Measurements from ENCODE around the gene ITM2C. TPM values are rescaled to one million over a fixed set of nuclear protein-coding genes. Genes with fewer than 3 reads are reported as not detected.

The ITM2C gene
- total and polyA plus RNA-seq, 2 of the 13 experiments (the other 11 are each of a cell fraction or from before 2014, with no cell fraction given) = 70.5 to 270 TPM

DNA sequence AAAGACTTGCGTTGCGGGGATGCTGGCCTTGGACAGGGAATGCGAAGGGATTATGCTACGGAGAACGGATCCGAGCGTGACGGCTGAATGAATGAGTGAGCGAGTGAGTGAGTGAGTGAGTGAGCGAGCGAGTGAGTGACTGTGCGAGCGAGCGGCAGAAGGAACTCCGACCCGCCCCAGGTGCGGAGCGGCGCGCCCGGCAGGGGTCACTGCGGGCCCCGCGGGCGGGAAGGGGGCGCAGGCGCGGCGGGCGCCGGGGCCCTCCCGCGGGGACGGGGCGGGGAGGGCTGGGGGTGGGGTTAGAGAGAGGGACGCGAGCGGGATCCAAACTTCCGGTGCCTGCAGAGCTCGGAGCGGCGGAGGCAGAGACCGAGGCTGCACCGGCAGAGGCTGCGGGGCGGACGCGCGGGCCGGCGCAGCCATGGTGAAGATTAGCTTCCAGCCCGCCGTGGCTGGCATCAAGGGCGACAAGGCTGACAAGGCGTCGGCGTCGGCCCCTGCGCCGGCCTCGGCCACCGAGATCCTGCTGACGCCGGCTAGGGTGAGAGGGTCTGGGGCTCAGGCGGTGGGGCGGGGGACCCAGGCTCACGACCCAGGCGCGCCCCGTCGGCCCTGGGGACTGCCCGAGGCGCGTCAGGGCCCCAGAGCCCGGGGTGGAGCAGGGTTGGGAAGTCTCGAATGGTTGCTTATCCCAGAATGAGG lies at the start of gene ITM2C (continued):
- no peak for TF ChIP-seq HNF1A (IDR thresholded peaks at IDR 0.05; ENCODE audit: low read depth)
- TF ChIP-seq HNF1A (CRISPR knock-in tag; IDR thresholded peaks at IDR 0.05; ENCODE audit: borderline replicate concordance) = no peak
- peak; percentile 49; the same call in 1 of the 2 replicates for TF ChIP-seq ZBTB20 (CRISPR knock-in tag; IDR thresholded peaks at IDR 0.05; ENCODE audit: borderline replicate concordance, low read depth)
- no peak for TF ChIP-seq CSRNP2 (CRISPR knock-in tag; conservative IDR thresholded peaks at IDR 0.05; ENCODE audit: low read depth)
- peak; percentile 63; the same call in 1 of the 2 replicates for TF ChIP-seq ZNF749 (CRISPR knock-in tag; IDR thresholded peaks at IDR 0.05; ENCODE audit: borderline replicate concordance)
- TF ChIP-seq XRCC5 (optimal IDR thresholded peaks at IDR 0.05; ENCODE audit: low read length) = peak; percentile 47
- no peak for TF ChIP-seq ATF3 (CRISPR knock-in tag; IDR thresholded peaks at IDR 0.05)
- TF ChIP-seq, protein P1, sequence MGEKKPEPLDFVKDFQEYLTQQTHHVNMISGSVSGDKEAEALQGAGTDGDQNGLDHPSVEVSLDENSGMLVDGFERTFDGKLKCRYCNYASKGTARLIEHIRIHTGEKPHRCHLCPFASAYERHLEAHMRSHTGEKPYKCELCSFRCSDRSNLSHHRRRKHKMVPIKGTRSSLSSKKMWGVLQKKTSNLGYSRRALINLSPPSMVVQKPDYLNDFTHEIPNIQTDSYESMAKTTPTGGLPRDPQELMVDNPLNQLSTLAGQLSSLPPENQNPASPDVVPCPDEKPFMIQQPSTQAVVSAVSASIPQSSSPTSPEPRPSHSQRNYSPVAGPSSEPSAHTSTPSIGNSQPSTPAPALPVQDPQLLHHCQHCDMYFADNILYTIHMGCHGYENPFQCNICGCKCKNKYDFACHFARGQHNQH (CRISPR knock-in tag; IDR thresholded peaks at IDR 0.05) = no peak
- no peak for TF ChIP-seq ZNF558 (CRISPR knock-in tag; IDR thresholded peaks at IDR 0.05; ENCODE audit: borderline replicate concordance)
- no peak; the same call in 1 of the 2 replicates for TF ChIP-seq HOXD1 (CRISPR knock-in tag; IDR thresholded peaks at IDR 0.05)
- TF ChIP-seq MIER3 (CRISPR knock-in tag; IDR thresholded peaks at IDR 0.05; ENCODE audit: borderline replicate concordance) = no peak
- TF ChIP-seq GATAD2A (CRISPR knock-in tag; IDR thresholded peaks at IDR 0.05) = peak; percentile 36; the same call in 1 of the 2 replicates
- no peak for TF ChIP-seq TEAD2 (CRISPR knock-in tag; IDR thresholded peaks at IDR 0.05)
- TF ChIP-seq, protein P2, sequence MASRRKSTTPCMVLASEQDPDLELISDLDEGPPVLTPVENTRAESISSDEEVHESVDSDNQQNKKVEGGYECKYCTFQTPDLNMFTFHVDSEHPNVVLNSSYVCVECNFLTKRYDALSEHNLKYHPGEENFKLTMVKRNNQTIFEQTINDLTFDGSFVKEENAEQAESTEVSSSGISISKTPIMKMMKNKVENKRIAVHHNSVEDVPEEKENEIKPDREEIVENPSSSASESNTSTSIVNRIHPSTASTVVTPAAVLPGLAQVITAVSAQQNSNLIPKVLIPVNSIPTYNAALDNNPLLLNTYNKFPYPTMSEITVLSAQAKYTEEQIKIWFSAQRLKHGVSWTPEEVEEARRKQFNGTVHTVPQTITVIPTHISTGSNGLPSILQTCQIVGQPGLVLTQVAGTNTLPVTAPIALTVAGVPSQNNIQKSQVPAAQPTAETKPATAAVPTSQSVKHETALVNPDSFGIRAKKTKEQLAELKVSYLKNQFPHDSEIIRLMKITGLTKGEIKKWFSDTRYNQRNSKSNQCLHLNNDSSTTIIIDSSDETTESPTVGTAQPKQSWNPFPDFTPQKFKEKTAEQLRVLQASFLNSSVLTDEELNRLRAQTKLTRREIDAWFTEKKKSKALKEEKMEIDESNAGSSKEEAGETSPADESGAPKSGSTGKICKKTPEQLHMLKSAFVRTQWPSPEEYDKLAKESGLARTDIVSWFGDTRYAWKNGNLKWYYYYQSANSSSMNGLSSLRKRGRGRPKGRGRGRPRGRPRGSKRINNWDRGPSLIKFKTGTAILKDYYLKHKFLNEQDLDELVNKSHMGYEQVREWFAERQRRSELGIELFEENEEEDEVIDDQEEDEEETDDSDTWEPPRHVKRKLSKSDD (CRISPR knock-in tag; IDR thresholded peaks at IDR 0.05; ENCODE audit: low read depth) = no peak
- no peak for TF ChIP-seq GZF1 (CRISPR knock-in tag; IDR thresholded peaks at IDR 0.05)
- TF ChIP-seq MAFK (conservative IDR thresholded peaks at IDR 0.05 in 1 of 2, IDR thresholded peaks at IDR 0.05 in 1 of 2; ENCODE audit: low read length in 2 of 2) = no peak
- peak; percentile 74 for TF ChIP-seq ZNF563 (CRISPR knock-in tag; IDR thresholded peaks at IDR 0.05)
- no peak for TF ChIP-seq RFXANK (CRISPR knock-in tag; IDR thresholded peaks at IDR 0.05)
